ENCODE measurements around the gene FAM50A.

FAM50A gene

GRCh38 chrX:154428176-154429171 lies 15.5 kb upstream of the FAM50A start, which contains the start of gene ATP6AP1:
ATP6AP1 (plus strand) TSS chrX:154428677; CDS start chrX:154428693, 16 bp downstream.
- DNase-seq (ENCODE audit: extremely low read depth, low read depth), result peak; percentile 78
- peak within 1 kb of the TSS; percentile 58 for H3K4me3 ChIP-seq (replicated peaks; ENCODE audit: low read depth, low read length)
- TF ChIP-seq CTCF (IDR thresholded peaks at IDR 0.05; ENCODE audit: low read depth, low read length, missing control alignments), result no peak

GRCh38 chrX:154429711-154430110 lies 14.2 kb upstream of the FAM50A start:
- no peak for TF ChIP-seq CTCF (IDR thresholded peaks at IDR 0.05; ENCODE audit: low read depth, low read length, missing control alignments)
- H3K4me3 ChIP-seq (replicated peaks; ENCODE audit: low read depth, low read length), result peak overlapping the region; percentile 58
- DNase-seq (ENCODE audit: extremely low read depth, low read depth), result no peak

GRCh38 chrX:154430479-154430878 lies 13.5 kb upstream of the FAM50A start:
- no peak for DNase-seq (ENCODE audit: extremely low read depth, low read depth)
- no peak overlapping the region for H3K4me3 ChIP-seq (replicated peaks; ENCODE audit: low read depth, low read length)
- TF ChIP-seq CTCF (IDR thresholded peaks at IDR 0.05; ENCODE audit: low read depth, low read length, missing control alignments), result no peak

- H3K4me3 ChIP-seq (replicated peaks; ENCODE audit: low read depth, low read length), result no peak overlapping the region
- no peak for DNase-seq (ENCODE audit: extremely low read depth, low read depth)
- no peak for TF ChIP-seq CTCF (IDR thresholded peaks at IDR 0.05; ENCODE audit: low read depth, low read length, missing control alignments)
These were observed 13.0 kb upstream of the FAM50A start for GRCh38 chrX:154430916-154431315.

- no peak for TF ChIP-seq CTCF (IDR thresholded peaks at IDR 0.05; ENCODE audit: low read depth, low read length, missing control alignments)
- H3K4me3 ChIP-seq (replicated peaks; ENCODE audit: low read depth, low read length), result no peak overlapping the region
- no peak for DNase-seq (ENCODE audit: extremely low read depth, low read depth)
These were observed 12.6 kb upstream of the FAM50A start for GRCh38 chrX:154431341-154431740.

GRCh38 chrX:154432210-154432609 lies 11.7 kb upstream of the FAM50A start:
- TF ChIP-seq CTCF (IDR thresholded peaks at IDR 0.05; ENCODE audit: low read depth, low read length, missing control alignments), result no peak
- DNase-seq (ENCODE audit: extremely low read depth, low read depth), result no peak
- no peak overlapping the region for H3K4me3 ChIP-seq (replicated peaks; ENCODE audit: low read depth, low read length)

All from HFF-Myc (cell line).